Heart right ventricle (tissue), 16 donors: Measurements from ENCODE around the gene SELENOW. TPM values are rescaled to one million over a fixed set of nuclear protein-coding genes. Genes with fewer than 3 reads are reported as not detected.
"Not testable (repeated sequence)": the region's sequence is repeated elsewhere in the genome, so short reads cannot be mapped to it uniquely, and the experiment has no call there.

ENCODE experiments used
- ATAC-seq, 8 donors: fragments of 200-7000 bp; cut with Tn5 transposase; one replicate each; pipeline ENCODE4 v1.9.1; 2020; ENCODE audit warnings: mild to moderate bottlenecking in 8 of 8, moderate library complexity in 8 of 8, moderate number of reproducible peaks in 1 of 8
- DNase-seq, 2 donors: peaks; one replicate each; pipeline ENCODE4 v3.0.0-alpha.2; 2020
- H3K27ac ChIP-seq, 10 donors: fragments of 200-600 bp; sonication (generic) in 2 of 10; one replicate each; pipeline versions ENCODE4 v1.5.0 to v1.8.0; 2020 to 2022; ENCODE audit warnings: mild to moderate bottlenecking in 3 of 10
- H3K27me3 ChIP-seq, 7 donors: fragments of 200-600 bp; one replicate each; pipeline ENCODE4 v1.8.0; 2021 to 2022; ENCODE audit warnings: mild to moderate bottlenecking in 2 of 7
- H3K36me3 ChIP-seq, 9 donors: fragments of 200-600 bp; sonication (generic) in 1 of 9; one replicate each; pipeline versions ENCODE4 v1.5.0 to v1.8.0; 2020 to 2022; ENCODE audit warnings: mild to moderate bottlenecking in 2 of 9
- H3K4me1 ChIP-seq, 9 donors: fragments of 200-600 bp; sonication (generic) in 1 of 9; one replicate each; pipeline versions ENCODE4 v1.5.0 to v1.8.0; 2020 to 2022; ENCODE audit warnings: mild to moderate bottlenecking in 4 of 9
- H3K4me3 ChIP-seq, 10 donors: fragments of 200-600 bp; sonication (generic) in 2 of 10; one replicate each; pipeline versions ENCODE4 v1.5.0 to v1.8.0; 2020 to 2022; ENCODE audit warnings: mild to moderate bottlenecking in 7 of 10, moderate library complexity in 2 of 10
- H3K9me3 ChIP-seq, 11 donors: fragments of 200-600 bp in 10 of 11; sonication (generic) in 2 of 11; one replicate each; pipeline versions ENCODE4 v1.5.0 to v1.8.0; 2013 to 2022; ENCODE audit warnings: mild to moderate bottlenecking in 2 of 11, control low read depth in 1 of 11, moderate library complexity in 1 of 11
- WGBS, 2 donors: extraction: QIAGEN DNeasy Blood & Tissue Kit; methylation state at CpG; one replicate each; pipeline ENCODE4 v1.1.7; 2013; ENCODE audit warnings: inconsistent platforms in 1 of 2; 5-methylcytosine and 5-hydroxymethylcytosine counted together
- intact Hi-C, 10 donors: fragments of 100-400 bp; cut with DNase I; formaldehyde crosslinking; loops; one replicate each; pipeline versions ENCODE4 v1.11.1 to v1.14.2; 2022
- polyA plus RNA-seq, 2 donors: library from polyadenylated mRNA; stranded (reverse); fragments of 200-250 nt; gene quantifications; one replicate each; pipeline ENCODE4 v1.2.3, GENCODE V29; 2013
- total RNA-seq, 10 donors: library from RNA; stranded (reverse); fragmentation: NEBNext Ultra II Directional in 3 of 10; extraction: Animal tissue kit (Norgen Biotek cat#: 25700) in 3 of 10; gene quantifications; one replicate each; pipeline versions ENCODE4 v1.2.1 to v1.2.4, GENCODE V29; 2021 to 2023
- TF ChIP-seq, protein P1 (sequence below), 9 donors: fragments of 200-600 bp; sonication (generic) in 2 of 9; IDR thresholded peaks; one replicate each; pipeline versions ENCODE4 v1.5.0 to v1.8.0; 2021 to 2022; ENCODE audit warnings: antibody characterized with exemption in 9 of 9, mild to moderate bottlenecking in 5 of 9, moderate library complexity in 1 of 9
- donor health status: Arrhythmogenic right ventricular cardiomyopathy.
- donor health status: ischemic (EF 13 %, LVEDD 7.1; RV severe dilation, severe dysfunction).
- donor health status: healthy with polysubstance abuse.
- donor health status: DM: no; HTN: yes; CAD: no.
- donor health status: DM: no; HTN: no; CAD: no.
- donor health status: ischemic (EF 25% LVEDD 6.9; RV normal size, moderate dysfunction).
- donor health status: ischemic (EF 25% LVEDD 5.7; RV mildly dilated, moderate dysfunction).
- donor health status: healthy.
- donor health status: DM: yes; HTN: yes; CAD: no.
- donor health status: Ischemic cardiomyopathy.
- donor health status: ischemic (EF 35%, LVEDD 5.7; RV mildly dilated, moderate dysfunction).
- donor health status: nonischemic (EF 11% LVEDD 7.7; RV severe dilation, severe dysfunction).
- donor health status: DM: yes; HTN: yes; CAD: no.
- donor health status: PGD.
- donor health status: ischemic (EF 29% LVEDD 5.4; RV normal size, mild dysfunction).
- donor health status: nonischemic (EF 23%, LVEDD 6.1; RV moderate dilation, normal function).

SELENOW gene
- total and polyA plus RNA-seq, 12 donors = 711 to 1,774 (median 1,009) TPM

DNA sequence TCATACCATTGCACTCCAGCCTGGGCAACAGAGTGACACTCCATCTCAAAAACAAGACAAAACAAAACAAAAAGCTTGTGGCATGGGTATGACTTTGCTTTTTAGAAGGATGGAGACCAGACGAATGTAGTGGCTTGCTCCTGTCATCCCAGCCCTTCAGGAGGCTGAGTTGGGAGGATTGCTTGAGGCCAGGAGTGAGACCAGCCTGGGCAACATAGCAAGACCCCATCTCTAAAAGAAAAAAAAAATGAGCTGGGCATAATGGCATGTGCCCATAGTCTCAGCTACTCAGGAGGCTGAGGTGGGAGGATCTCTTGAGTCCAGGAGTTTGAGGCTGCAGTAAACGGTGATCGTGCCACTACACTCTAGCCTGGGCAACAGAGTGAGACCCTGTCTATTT is 16.4 kb upstream of the SELENOW start:
- 58 to 91% methylated on average over 3 of the region's 3 CpGs for WGBS, 2 donors
- Histone ChIP-seq H3K4me1 (peaks cover 0 to 20% (median 4%) of the 10 kb centered on the region in 9 donors), H3K9me3 (peaks cover 0 to 7% (median 0%) of the 10 kb centered on the region in 11 donors), H3K4me3 (no peak overlapping the region), H3K36me3 (peaks cover 0 to 35% (median 20%) of the 10 kb centered on the region in 9 donors), H3K27me3 (no peaks in the 10 kb centered on the region), H3K27ac (peak overlapping the region in 3 of 10 donors; percentile 26 to 62 (median 58))
- ATAC-seq = no peak
- TF ChIP-seq, protein P1, sequence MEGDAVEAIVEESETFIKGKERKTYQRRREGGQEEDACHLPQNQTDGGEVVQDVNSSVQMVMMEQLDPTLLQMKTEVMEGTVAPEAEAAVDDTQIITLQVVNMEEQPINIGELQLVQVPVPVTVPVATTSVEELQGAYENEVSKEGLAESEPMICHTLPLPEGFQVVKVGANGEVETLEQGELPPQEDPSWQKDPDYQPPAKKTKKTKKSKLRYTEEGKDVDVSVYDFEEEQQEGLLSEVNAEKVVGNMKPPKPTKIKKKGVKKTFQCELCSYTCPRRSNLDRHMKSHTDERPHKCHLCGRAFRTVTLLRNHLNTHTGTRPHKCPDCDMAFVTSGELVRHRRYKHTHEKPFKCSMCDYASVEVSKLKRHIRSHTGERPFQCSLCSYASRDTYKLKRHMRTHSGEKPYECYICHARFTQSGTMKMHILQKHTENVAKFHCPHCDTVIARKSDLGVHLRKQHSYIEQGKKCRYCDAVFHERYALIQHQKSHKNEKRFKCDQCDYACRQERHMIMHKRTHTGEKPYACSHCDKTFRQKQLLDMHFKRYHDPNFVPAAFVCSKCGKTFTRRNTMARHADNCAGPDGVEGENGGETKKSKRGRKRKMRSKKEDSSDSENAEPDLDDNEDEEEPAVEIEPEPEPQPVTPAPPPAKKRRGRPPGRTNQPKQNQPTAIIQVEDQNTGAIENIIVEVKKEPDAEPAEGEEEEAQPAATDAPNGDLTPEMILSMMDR (IDR thresholded peaks at IDR 0.05) = no peak
- no peak for DNase-seq
- intact Hi-C loops = loop anchor here in 3 of 10 donors (10.0 kb wide), 1 partner anchor 103 kb away; no protein-coding TSS in a partner anchor

DNA sequence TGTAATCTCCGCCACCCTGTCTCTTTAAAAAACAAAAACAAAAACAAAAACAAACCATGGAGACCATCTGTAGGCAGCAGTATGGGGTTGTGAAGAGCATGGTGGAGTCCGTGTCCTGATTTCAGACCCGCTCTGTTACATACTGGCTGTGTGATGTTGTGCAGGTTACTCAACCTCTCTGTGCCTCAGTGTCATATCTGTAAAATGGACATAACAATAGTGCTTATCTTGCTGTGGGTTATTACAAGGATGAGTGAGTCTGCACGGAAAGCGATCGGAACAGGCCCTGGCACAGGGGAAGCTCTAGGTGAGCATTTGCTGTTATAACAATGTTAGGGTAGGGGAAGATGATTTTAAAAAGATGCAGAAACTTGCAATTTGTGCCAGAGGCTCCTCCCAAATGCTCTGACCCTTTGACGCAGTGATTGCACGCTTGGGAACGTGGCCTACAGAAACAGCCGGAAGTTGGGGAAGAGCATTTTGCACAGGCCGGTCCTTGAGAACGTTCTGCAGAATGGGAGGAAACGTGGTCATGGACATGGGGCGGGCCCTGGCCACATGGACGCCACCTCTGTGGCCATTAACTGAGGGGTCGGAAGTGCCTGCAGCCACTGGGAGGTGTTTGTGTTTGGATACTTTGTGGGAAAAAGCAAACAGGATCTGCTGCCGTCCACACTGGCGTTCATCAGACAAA is 15.7 kb upstream of the SELENOW start:
- peaks cover 0 to 20% (median 4%) of the 10 kb centered on the region in 9 donors for H3K4me1 ChIP-seq
- ATAC-seq = peak; percentile 51 to 85 (median 80)
- peaks cover 0 to 29% (median 13%) of the 10 kb centered on the region in 9 donors for H3K36me3 ChIP-seq
- H3K9me3 ChIP-seq = peaks cover 0 to 7% (median 0%) of the 10 kb centered on the region in 11 donors
- peak overlapping the region in 8 of 10 donors; percentile 4 to 78 (median 54) for H3K27ac ChIP-seq
- TF ChIP-seq, protein P1 (IDR thresholded peaks at IDR 0.05) = no peak
- intact Hi-C loops = loop anchor here in 3 of 10 donors (10.0 kb wide), 1 partner anchor 102 kb away; no protein-coding TSS in a partner anchor
- no peak overlapping the region for H3K4me3 ChIP-seq
- no peaks in the 10 kb centered on the region for H3K27me3 ChIP-seq
- peak; percentile 53 to 67 for DNase-seq
- WGBS, 2 donors = 57 to 58% methylated on average over 18 of the region's 18 CpGs

- intact Hi-C loops = loop anchor here in 4 of 10 donors (1.0 to 10.0 kb wide), 3 partner anchors 24 to 100 kb away; no protein-coding TSS in a partner anchor
- H3K27me3 ChIP-seq, H3K36me3 ChIP-seq, DNase-seq, H3K4me3 ChIP-seq, ATAC-seq, H3K9me3 ChIP-seq, H3K27ac ChIP-seq: not testable (repeated sequence)
- H3K4me1 ChIP-seq = peaks cover 0 to 20% (median 4%) of the 10 kb centered on the region in 9 donors
- whole genome bisulfite sequencing, 2 donors = 87 to 90% methylated on average over 3 of the region's 3 CpGs
Measured at GRCh38 chr19:47764705-47765104, 13.8 kb upstream of the SELENOW start.

GRCh38 chr19:47765523-47766358 is 12.8 kb upstream of the SELENOW start:
- H3K27me3 ChIP-seq = no peaks in the 10 kb centered on the region
- no peaks in the 10 kb centered on the region for H3K9me3 ChIP-seq
- ATAC-seq (peak; percentile 76 to 84 (median 79)), DNase-seq (peak; percentile 57 to 80)
- WGBS, 2 donors = 29 to 32% methylated on average over 19 of the region's 19 CpGs
- TF ChIP-seq, protein P1 (IDR thresholded peaks at IDR 0.05) = peak; percentile 67 to 91 (median 84)
- H3K4me3 ChIP-seq = no peak overlapping the region
- H3K27ac ChIP-seq = no peak overlapping the region
- intact Hi-C loops = loop anchor here in 9 of 10 donors (1.0 to 10.0 kb wide), 5 partner anchors 23 to 99 kb away; no protein-coding TSS in a partner anchor
- no peaks in the 10 kb centered on the region for H3K36me3 ChIP-seq
- H3K4me1 ChIP-seq = peaks cover 0 to 24% (median 4%) of the 10 kb centered on the region in 9 donors
